Measurements from ENCODE around the gene NHLH2. TPM values are rescaled to one million over a fixed set of nuclear protein-coding genes. Genes with fewer than 3 reads are reported as not detected.

Gene NHLH2
- total RNA-seq = not detected

- H3K4me1 Mint-ChIP-seq (ENCODE audit: low read depth) = peaks cover 3% of the 10 kb centered on the region
- ATAC-seq (no peak), DNase-seq (no peak)
- H3K27ac Mint-ChIP-seq = no peak within 1 kb of the TSS
- CTCF ChIA-PET = interaction anchor here (1.3 kb wide), 1 partner anchor 137 kb away, joined by 3 read pairs; no protein-coding TSS in a partner anchor
- POLR2A ChIA-PET = no interaction called here
- peaks cover 52% of the 10 kb centered on the region for H3K27me3 Mint-ChIP-seq (ENCODE audit: low read depth)
- no peaks in the 10 kb centered on the region for H3K9me3 Mint-ChIP-seq (ENCODE audit: insufficient read depth)
- H3K4me3 Mint-ChIP-seq = no peak within 1 kb of the TSS
- no peaks in the 10 kb centered on the region for H3K36me3 Mint-ChIP-seq (ENCODE audit: low read depth)
Measured at GRCh38 chr1:115840605-115841460, at the start of gene NHLH2. Gene NHLH2, minus strand, starts transcription at chr1:115841126. Its CDS starts 2,754 bp downstream, at chr1:115838372.

GRCh38 chr1:115890580-115890979 is 49.7 kb upstream of the NHLH2 start:
- POLR2A ChIA-PET = no interaction called here
- H3K9me3 Mint-ChIP-seq (ENCODE audit: insufficient read depth) = no peaks in the 10 kb centered on the region

GRCh38 chr1:115888976-115889375 is 48.0 kb upstream of the NHLH2 start:
- no peaks in the 10 kb centered on the region for H3K36me3 Mint-ChIP-seq (ENCODE audit: low read depth)
- CTCF ChIA-PET = interaction anchor here (1.4 kb wide), 1 partner anchor 117 kb away, joined by 3 read pairs; no protein-coding TSS in a partner anchor

More at GRCh38 chr1:115890580-115890979, 49.7 kb upstream of the NHLH2 start:
- Mint-ChIP-seq H3K27me3 (ENCODE audit: low read depth) (peaks cover 8% of the 10 kb centered on the region), H3K27ac (no peak overlapping the region), H3K36me3 (ENCODE audit: low read depth) (no peaks in the 10 kb centered on the region), H3K4me1 (ENCODE audit: low read depth) (no peaks in the 10 kb centered on the region), H3K4me3 (no peak overlapping the region)
- ATAC-seq (no peak), DNase-seq (no peak)
- CTCF ChIA-PET = no interaction called here

GRCh38 chr1:115882913-115883902 is 42.3 kb upstream of the NHLH2 start:
- ChIA-PET CTCF (no interaction called here), POLR2A (no interaction called here)
- no peak overlapping the region for H3K4me3 Mint-ChIP-seq
- no peaks in the 10 kb centered on the region for H3K36me3 Mint-ChIP-seq (ENCODE audit: low read depth)
- ATAC-seq (no peak), DNase-seq (no peak)
- H3K27ac Mint-ChIP-seq = no peak overlapping the region
- H3K4me1 Mint-ChIP-seq (ENCODE audit: low read depth) = no peaks in the 10 kb centered on the region
- H3K9me3 Mint-ChIP-seq (ENCODE audit: insufficient read depth) = no peaks in the 10 kb centered on the region
- H3K27me3 Mint-ChIP-seq (ENCODE audit: low read depth) = peaks cover 6% of the 10 kb centered on the region

More at GRCh38 chr1:115888976-115889375, 48.0 kb upstream of the NHLH2 start:
- no peak for ATAC-seq
- no peak for DNase-seq
- H3K27ac Mint-ChIP-seq = no peak overlapping the region
- peaks cover 8% of the 10 kb centered on the region for H3K27me3 Mint-ChIP-seq (ENCODE audit: low read depth)
- POLR2A ChIA-PET = no interaction called here
- no peaks in the 10 kb centered on the region for H3K9me3 Mint-ChIP-seq (ENCODE audit: insufficient read depth)
- H3K4me1 Mint-ChIP-seq (ENCODE audit: low read depth) = no peaks in the 10 kb centered on the region
- no peak overlapping the region for H3K4me3 Mint-ChIP-seq

- ChIA-PET POLR2A (no interaction called here), CTCF (interaction anchor here (0.9 kb wide), 1 partner anchor 139 kb away, joined by 3 read pairs; no protein-coding TSS in a partner anchor)
Measured at GRCh38 chr1:115880981-115881672, 40.2 kb upstream of the NHLH2 start.

GRCh38 chr1:115879977-115880376 is 39.1 kb upstream of the NHLH2 start:
- ChIA-PET CTCF (no interaction called here), POLR2A (no interaction called here)
- no peak for ATAC-seq
- H3K27ac Mint-ChIP-seq = no peak overlapping the region
- H3K9me3 Mint-ChIP-seq (ENCODE audit: insufficient read depth) = no peaks in the 10 kb centered on the region
- H3K4me1 Mint-ChIP-seq (ENCODE audit: low read depth) = peaks cover 4% of the 10 kb centered on the region
- no peak for DNase-seq
- peaks cover 9% of the 10 kb centered on the region for H3K27me3 Mint-ChIP-seq (ENCODE audit: low read depth)
- H3K36me3 Mint-ChIP-seq (ENCODE audit: low read depth) = no peaks in the 10 kb centered on the region
- no peak overlapping the region for H3K4me3 Mint-ChIP-seq

More at GRCh38 chr1:115880981-115881672, 40.2 kb upstream of the NHLH2 start:
- Mint-ChIP-seq H3K4me3 (no peak overlapping the region), H3K27ac (no peak overlapping the region), H3K27me3 (ENCODE audit: low read depth) (peaks cover 9% of the 10 kb centered on the region), H3K9me3 (ENCODE audit: insufficient read depth) (no peaks in the 10 kb centered on the region), H3K36me3 (ENCODE audit: low read depth) (no peaks in the 10 kb centered on the region), H3K4me1 (ENCODE audit: low read depth) (peaks cover 4% of the 10 kb centered on the region)
- ATAC-seq (no peak), DNase-seq (no peak)

GRCh38 chr1:115877511-115877910 is 36.6 kb upstream of the NHLH2 start:
- Mint-ChIP-seq H3K27ac (no peak overlapping the region), H3K36me3 (ENCODE audit: low read depth) (no peaks in the 10 kb centered on the region), H3K9me3 (ENCODE audit: insufficient read depth) (no peaks in the 10 kb centered on the region), H3K4me3 (no peak overlapping the region), H3K4me1 (ENCODE audit: low read depth) (peaks cover 4% of the 10 kb centered on the region), H3K27me3 (ENCODE audit: low read depth) (peaks cover 5% of the 10 kb centered on the region)
- POLR2A ChIA-PET = no interaction called here
- DNase-seq (no peak), ATAC-seq (no peak)
- CTCF ChIA-PET = interaction anchor here (1.3 kb wide), 1 partner anchor 103 kb away, joined by 5 read pairs; no protein-coding TSS in a partner anchor

GRCh38 chr1:115874904-115875303 is 34.0 kb upstream of the NHLH2 start:
- DNase-seq (no peak), ATAC-seq (no peak)
- ChIA-PET POLR2A (no interaction called here), CTCF (no interaction called here)
- peaks cover 5% of the 10 kb centered on the region for H3K27me3 Mint-ChIP-seq (ENCODE audit: low read depth)
- no peaks in the 10 kb centered on the region for H3K9me3 Mint-ChIP-seq (ENCODE audit: insufficient read depth)
- peaks cover 4% of the 10 kb centered on the region for H3K4me1 Mint-ChIP-seq (ENCODE audit: low read depth)
- H3K36me3 Mint-ChIP-seq (ENCODE audit: low read depth) = no peaks in the 10 kb centered on the region
- H3K4me3 Mint-ChIP-seq = no peak overlapping the region
- H3K27ac Mint-ChIP-seq = no peak overlapping the region

GRCh38 chr1:115874497-115874896 is 33.6 kb upstream of the NHLH2 start:
- POLR2A ChIA-PET = no interaction called here
- CTCF ChIA-PET = no interaction called here
- no peak for ATAC-seq
- Mint-ChIP-seq H3K27me3 (ENCODE audit: low read depth) (peaks cover 5% of the 10 kb centered on the region), H3K27ac (no peak overlapping the region), H3K9me3 (ENCODE audit: insufficient read depth) (no peaks in the 10 kb centered on the region), H3K4me1 (ENCODE audit: low read depth) (peaks cover 4% of the 10 kb centered on the region), H3K36me3 (ENCODE audit: low read depth) (no peaks in the 10 kb centered on the region), H3K4me3 (no peak overlapping the region)
- no peak for DNase-seq

GRCh38 chr1:115873184-115873583 is 32.3 kb upstream of the NHLH2 start:
- CTCF ChIA-PET = no interaction called here
- no peak for ATAC-seq

GRCh38 chr1:115869064-115869463 is 28.1 kb upstream of the NHLH2 start:
- Mint-ChIP-seq H3K4me3 (no peak overlapping the region), H3K36me3 (ENCODE audit: low read depth) (no peaks in the 10 kb centered on the region), H3K9me3 (ENCODE audit: insufficient read depth) (no peaks in the 10 kb centered on the region), H3K27ac (no peak overlapping the region), H3K27me3 (ENCODE audit: low read depth) (peaks cover 14% of the 10 kb centered on the region), H3K4me1 (ENCODE audit: low read depth) (no peaks in the 10 kb centered on the region)
- no peak for ATAC-seq
- DNase-seq = no peak
- ChIA-PET CTCF (no interaction called here), POLR2A (no interaction called here)

More at GRCh38 chr1:115873184-115873583, 32.3 kb upstream of the NHLH2 start:
- no peak overlapping the region for H3K4me3 Mint-ChIP-seq
- DNase-seq = no peak
- H3K9me3 Mint-ChIP-seq (ENCODE audit: insufficient read depth) = no peaks in the 10 kb centered on the region
- no peak overlapping the region for H3K27ac Mint-ChIP-seq
- peaks cover 4% of the 10 kb centered on the region for H3K4me1 Mint-ChIP-seq (ENCODE audit: low read depth)
- H3K36me3 Mint-ChIP-seq (ENCODE audit: low read depth) = no peaks in the 10 kb centered on the region
- POLR2A ChIA-PET = no interaction called here
- peaks cover 7% of the 10 kb centered on the region for H3K27me3 Mint-ChIP-seq (ENCODE audit: low read depth)
